Astrocyte (in vitro differentiated cells and primary cell): Measurements from ENCODE around the gene PEPD. TPM values are rescaled to one million over a fixed set of nuclear protein-coding genes. Genes with fewer than 3 reads are reported as not detected.

ENCODE experiments used
- DNase-seq: peaks from one replicate; pipeline ENCODE4 v3.0.0-alpha.2; 2010; ENCODE audit warnings: low read depth
- FAIRE-seq: peaks from 2 replicates; lab custom pipeline; 2011; peaks lifted over from hg19 to GRCh38; lab: Jason Lieb, UNC
- H2AFZ ChIP-seq: 2 replicates; pipeline ENCODE4 v1.6.0; 2012; ENCODE audit warnings: low read depth, low read length, inconsistent platforms
- H3K27ac ChIP-seq: 2 replicates; pipeline ENCODE4 v1.5.1; 2011; ENCODE audit warnings: low read depth, low read length, inconsistent platforms
- H3K27me3 ChIP-seq: 2 replicates; pipeline ENCODE4 v1.6.0; 2011; ENCODE audit warnings: low read length, inconsistent platforms; ENCODE audit not compliant: insufficient read depth
- H3K36me3 ChIP-seq: 2 replicates; pipeline ENCODE4 v1.5.1; 2011; ENCODE audit warnings: low read length, inconsistent platforms; ENCODE audit not compliant: insufficient read depth
- H3K4me1 ChIP-seq: 2 replicates; pipeline ENCODE4 v1.5.1; 2011; ENCODE audit warnings: low read length, inconsistent platforms; ENCODE audit not compliant: insufficient read depth
- H3K4me2 ChIP-seq: 2 replicates; pipeline ENCODE4 v1.6.0; 2012; ENCODE audit warnings: low read length, inconsistent platforms
- H3K4me3 ChIP-seq: 2 replicates; pipeline ENCODE4 v1.5.1; 2011; ENCODE audit warnings: low read depth, mild to moderate bottlenecking, low read length, inconsistent platforms; ENCODE audit not compliant: insufficient read depth
- H3K79me2 ChIP-seq: 2 replicates; pipeline ENCODE4 v1.6.0; 2012; ENCODE audit warnings: mild to moderate bottlenecking, low read length, inconsistent platforms; ENCODE audit not compliant: insufficient read depth
- H3K9ac ChIP-seq: 2 replicates; pipeline ENCODE4 v1.6.0; 2012; ENCODE audit warnings: mild to moderate bottlenecking, low read length, inconsistent platforms
- H3K9me3 ChIP-seq: 2 replicates; pipeline ENCODE4 v1.5.1; 2012; ENCODE audit warnings: low read depth, mild to moderate bottlenecking, low read length, inconsistent platforms; ENCODE audit not compliant: insufficient read depth
- H4K20me1 ChIP-seq: 2 replicates; pipeline ENCODE4 v1.6.0; 2012; ENCODE audit warnings: low read length, inconsistent platforms; ENCODE audit not compliant: insufficient read depth
- H3K27ac Mint-ChIP-seq: one replicate; pipeline ENCODE4 v1.8.0; 2021; ENCODE audit warnings: mild to moderate bottlenecking, mixed read lengths; ENCODE audit not compliant: unreplicated experiment
- H3K27me3 Mint-ChIP-seq: one replicate; pipeline ENCODE4 v1.8.0; 2021; ENCODE audit warnings: low read depth, mixed read lengths; ENCODE audit not compliant: unreplicated experiment
- H3K36me3 Mint-ChIP-seq: one replicate; pipeline ENCODE4 v1.8.0; 2021; ENCODE audit warnings: low read depth, mixed read lengths; ENCODE audit not compliant: unreplicated experiment
- H3K4me1 Mint-ChIP-seq: one replicate; pipeline ENCODE4 v1.8.0; 2021; ENCODE audit warnings: low read depth, mixed read lengths; ENCODE audit not compliant: unreplicated experiment
- H3K4me3 Mint-ChIP-seq: one replicate; pipeline ENCODE4 v1.8.0; 2021; ENCODE audit warnings: mild to moderate bottlenecking, moderate library complexity, mixed read lengths; ENCODE audit not compliant: unreplicated experiment
- H3K9me3 Mint-ChIP-seq: one replicate; pipeline ENCODE4 v1.8.0; 2021; ENCODE audit warnings: mild to moderate bottlenecking, mixed read lengths; ENCODE audit not compliant: unreplicated experiment
- CTCF ChIP-seq: IDR thresholded peaks from 2 replicates; pipeline ENCODE4 v1.5.1; 2011; ENCODE audit warnings: low read depth, mild to moderate bottlenecking, inconsistent platforms, low read length, moderate library complexity; ENCODE audit not compliant: insufficient read depth
- EZH2 ChIP-seq: IDR thresholded peaks from 2 replicates; pipeline ENCODE4 v1.6.1; 2012; ENCODE audit warnings: mild to moderate bottlenecking, low read length, inconsistent platforms; ENCODE audit not compliant: insufficient read depth
- total RNA-seq: library from RNA; stranded (reverse); gene quantifications from 2 replicates; pipeline ENCODE4 v1.2.1, GENCODE V29; 2021

The PEPD gene
- total RNA-seq, 1 donor from 2014 or later, result 37.9 TPM

GRCh38 chr19:33412601-33413425 lies 108.8 kb downstream of the PEPD start:
- H3K4me2 ChIP-seq, result no peak overlapping the region
- no peaks in the 10 kb centered on the region for H3K27me3 ChIP-seq
- H3K79me2 ChIP-seq, result no peaks in the 10 kb centered on the region
- peaks cover 5% of the 10 kb centered on the region for H4K20me1 ChIP-seq
- Mint-ChIP-seq H3K4me3 (no peak overlapping the region), H3K36me3 (no peaks in the 10 kb centered on the region), H3K27me3 (peaks cover 5% of the 10 kb centered on the region), H3K27ac (no peak overlapping the region), H3K9me3 (no peaks in the 10 kb centered on the region), H3K4me1 (peaks cover 2% of the 10 kb centered on the region)
- no peaks in the 10 kb centered on the region for H3K9me3 ChIP-seq
- H3K27ac ChIP-seq, result no peak overlapping the region
- no peak for TF ChIP-seq CTCF
- no peak for TF ChIP-seq EZH2
- no peak for FAIRE-seq
- no peaks in the 10 kb centered on the region for H3K4me1 ChIP-seq
- H3K9ac ChIP-seq, result no peak overlapping the region
- DNase-seq, result no peak
- no peak overlapping the region for H2AFZ ChIP-seq
- H3K36me3 ChIP-seq, result no peaks in the 10 kb centered on the region
- H3K4me3 ChIP-seq, result no peak overlapping the region

GRCh38 chr19:33411621-33412180 lies 109.9 kb downstream of the PEPD start:
- TF ChIP-seq CTCF (no peak), EZH2 (no peak)
- no peak overlapping the region for H3K9ac ChIP-seq
- Mint-ChIP-seq H3K4me1 (peaks cover 2% of the 10 kb centered on the region), H3K36me3 (no peaks in the 10 kb centered on the region), H3K27ac (no peak overlapping the region), H3K4me3 (no peak overlapping the region), H3K27me3 (peaks cover 5% of the 10 kb centered on the region), H3K9me3 (no peaks in the 10 kb centered on the region)
- H3K9me3 ChIP-seq, result no peaks in the 10 kb centered on the region
- no peak for FAIRE-seq
- H3K4me2 ChIP-seq, result no peak overlapping the region
- no peaks in the 10 kb centered on the region for H3K79me2 ChIP-seq
- no peaks in the 10 kb centered on the region for H3K36me3 ChIP-seq
- H3K27me3 ChIP-seq, result no peaks in the 10 kb centered on the region
- no peak for DNase-seq
- no peak overlapping the region for H2AFZ ChIP-seq
- H4K20me1 ChIP-seq, result peaks cover 9% of the 10 kb centered on the region
- no peaks in the 10 kb centered on the region for H3K4me1 ChIP-seq
- H3K27ac ChIP-seq, result no peak overlapping the region
- H3K4me3 ChIP-seq, result no peak overlapping the region
